A375 (cell line): ENCODE results near the gene IGLON5. TPM values are rescaled to one million over a fixed set of nuclear protein-coding genes. Genes with fewer than 3 reads are reported as not detected.

Experiments
- total RNA-seq: library from RNA; depleted of rRNA; stranded (reverse); fragments of >200 nt; shearing (Covaris generic); gene quantifications from 2 replicates; pipeline ENCODE4 v1.2.3, GENCODE V29; 2014; rRNA removed

IGLON5 gene
- total RNA-seq, result not detected in 2 replicates

DNA sequence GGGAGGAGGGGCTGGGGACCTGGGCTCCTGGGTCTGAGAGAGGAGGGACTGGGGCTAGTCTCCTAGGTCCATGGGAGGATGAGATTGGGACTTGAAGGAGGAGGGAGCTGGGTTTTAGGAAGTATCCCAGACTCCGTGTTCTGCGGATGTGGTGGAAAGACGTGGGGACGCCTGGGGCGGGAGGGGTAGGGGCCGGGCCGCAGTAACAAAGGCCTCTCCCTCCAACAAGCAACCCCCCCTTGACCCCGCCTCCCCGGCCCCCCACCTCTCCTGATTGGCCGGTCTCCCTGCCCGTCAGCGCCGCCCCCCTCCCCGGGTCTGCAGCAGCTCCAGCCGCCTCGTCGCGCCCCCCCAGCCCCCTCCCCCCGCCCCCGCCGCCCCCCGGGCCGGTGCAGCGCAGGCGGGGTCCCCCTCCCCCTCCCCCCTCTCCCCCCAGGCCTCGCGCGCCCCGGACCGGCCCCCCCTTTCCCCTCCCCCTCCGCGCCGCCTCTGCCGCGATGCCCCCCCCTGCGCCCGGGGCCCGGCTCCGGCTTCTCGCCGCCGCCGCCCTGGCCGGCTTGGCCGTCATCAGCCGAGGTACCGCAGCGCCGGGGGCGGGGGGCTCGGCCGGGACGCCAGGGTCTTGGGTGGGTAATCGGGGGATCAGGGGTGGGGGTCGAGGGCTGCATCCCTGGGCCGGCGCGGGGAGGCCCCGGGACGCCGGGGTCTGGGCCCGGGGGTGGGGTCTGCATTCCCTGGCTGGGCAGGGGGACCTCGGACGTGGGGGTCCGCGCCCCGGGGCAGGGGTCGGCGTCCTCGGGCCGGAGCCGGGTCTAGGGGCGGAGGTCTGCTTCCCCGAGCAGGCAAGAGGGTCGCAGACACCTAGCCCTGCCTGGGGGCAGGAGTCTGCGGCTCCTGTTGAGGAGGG, at the start of gene IGLON5:
TSS of gene IGLON5 (plus strand) at position 294 of the 907 bp plus-strand sequence. CDS start at position 498, 204 bp downstream.

DNA sequence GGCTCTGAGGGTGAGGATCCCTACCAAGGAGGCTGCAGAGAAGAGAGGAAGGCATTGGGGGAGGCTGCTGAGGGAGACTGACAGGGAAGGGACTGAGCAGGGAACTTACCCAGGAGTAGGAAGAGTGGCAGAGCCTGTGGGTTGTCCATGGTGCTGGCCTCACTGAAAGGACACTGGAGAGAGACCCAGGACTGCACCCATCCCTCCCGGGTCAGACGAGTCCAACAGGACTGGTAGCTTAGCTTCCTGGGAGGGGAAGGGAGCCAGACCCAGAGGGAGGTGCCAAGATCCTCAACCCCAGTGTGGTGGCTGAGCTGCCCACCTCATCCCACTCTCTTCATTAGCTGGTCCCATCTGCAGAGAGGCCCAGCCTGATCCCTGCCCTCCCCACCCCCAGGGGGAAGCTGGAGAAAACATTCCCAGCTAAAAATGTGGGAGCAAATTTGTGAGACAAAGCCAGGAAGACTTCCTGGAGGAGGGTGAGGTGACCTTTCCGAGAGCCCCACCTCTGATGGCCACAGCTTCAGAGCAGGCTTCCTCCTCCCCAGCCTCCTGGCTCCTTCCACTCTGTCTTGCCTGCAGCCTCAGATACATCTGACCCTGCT, 30.6 kb downstream of the IGLON5 start, which contains the start of gene VSIG10L:
TSS of gene VSIG10L (minus strand) at position 164 of the 605 bp plus-strand sequence. CDS start at position 149, 15 bp downstream.

DNA sequence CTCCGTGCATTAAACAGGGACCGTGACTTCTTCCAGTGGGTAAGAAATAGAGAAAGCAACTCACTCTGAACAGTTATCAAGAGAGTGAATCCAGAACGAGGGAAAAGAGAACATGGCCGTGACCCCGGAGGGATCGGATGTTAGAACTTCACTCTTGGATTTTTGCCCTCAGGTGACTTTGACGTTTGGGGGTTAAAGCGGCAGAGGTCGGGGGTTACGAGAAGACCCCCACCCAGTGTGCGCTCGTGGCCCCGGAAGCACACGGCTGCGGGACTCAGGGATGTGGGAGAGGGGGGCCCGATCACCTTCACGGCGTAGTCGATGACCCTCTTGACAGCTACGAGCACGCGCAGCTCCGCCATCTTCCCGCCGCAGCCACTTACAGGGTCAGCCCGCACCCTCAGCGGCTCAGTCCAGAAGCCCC, 54.5 kb downstream of the IGLON5 start, which contains the start of gene ETFB:
TSS of gene ETFB (minus strand) at position 424 of the 424 bp plus-strand sequence. CDS start at position 362, 62 bp downstream.

DNA sequence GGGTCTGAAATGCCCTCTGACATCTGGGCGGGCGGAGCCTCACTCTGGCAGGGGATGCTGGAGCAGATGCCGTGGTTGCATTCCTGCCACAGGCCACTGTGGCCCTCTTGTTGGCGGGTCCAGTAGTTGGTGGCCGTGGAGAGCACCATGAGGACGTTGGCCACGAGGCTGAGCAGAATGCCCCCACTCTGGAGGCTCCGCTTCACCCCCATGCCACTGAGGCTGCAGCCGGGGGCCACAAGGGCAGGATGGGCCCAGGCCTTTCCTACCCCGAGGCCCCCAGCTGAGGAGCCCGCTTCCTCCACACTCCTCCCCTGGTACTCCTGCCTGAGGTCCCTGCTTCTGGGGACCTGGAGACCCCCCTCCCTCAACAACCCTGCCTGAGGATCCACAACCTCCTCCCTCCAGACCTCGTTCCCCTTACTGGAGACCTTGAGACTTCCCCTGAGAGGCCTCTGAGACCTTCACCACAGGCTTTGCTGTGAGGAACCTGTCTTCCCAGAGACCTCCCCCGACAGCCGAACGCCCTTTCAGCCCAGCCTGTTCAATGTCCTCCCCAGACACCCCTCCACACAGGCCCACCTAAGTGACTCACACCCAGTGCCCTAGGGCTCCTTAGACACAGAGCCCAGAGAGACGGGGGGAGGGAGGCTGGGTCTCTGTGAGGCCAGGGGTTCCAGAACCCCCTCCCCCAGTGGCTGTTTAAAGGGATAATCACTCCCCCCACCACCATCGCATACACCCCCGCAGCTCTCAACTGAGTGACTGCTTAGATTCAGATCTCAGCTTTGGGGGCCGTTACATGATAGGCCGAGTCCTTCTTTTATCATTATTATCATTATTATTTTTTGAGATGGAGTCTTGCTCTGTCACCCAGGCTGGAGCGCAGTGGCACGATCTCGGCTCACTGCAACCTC, 57.2 kb downstream of the IGLON5 start, which contains the start of gene CLDND2:
TSS of gene CLDND2 (minus strand) at position 638 of the 917 bp plus-strand sequence. CDS start at position 212, 426 bp downstream.

DNA sequence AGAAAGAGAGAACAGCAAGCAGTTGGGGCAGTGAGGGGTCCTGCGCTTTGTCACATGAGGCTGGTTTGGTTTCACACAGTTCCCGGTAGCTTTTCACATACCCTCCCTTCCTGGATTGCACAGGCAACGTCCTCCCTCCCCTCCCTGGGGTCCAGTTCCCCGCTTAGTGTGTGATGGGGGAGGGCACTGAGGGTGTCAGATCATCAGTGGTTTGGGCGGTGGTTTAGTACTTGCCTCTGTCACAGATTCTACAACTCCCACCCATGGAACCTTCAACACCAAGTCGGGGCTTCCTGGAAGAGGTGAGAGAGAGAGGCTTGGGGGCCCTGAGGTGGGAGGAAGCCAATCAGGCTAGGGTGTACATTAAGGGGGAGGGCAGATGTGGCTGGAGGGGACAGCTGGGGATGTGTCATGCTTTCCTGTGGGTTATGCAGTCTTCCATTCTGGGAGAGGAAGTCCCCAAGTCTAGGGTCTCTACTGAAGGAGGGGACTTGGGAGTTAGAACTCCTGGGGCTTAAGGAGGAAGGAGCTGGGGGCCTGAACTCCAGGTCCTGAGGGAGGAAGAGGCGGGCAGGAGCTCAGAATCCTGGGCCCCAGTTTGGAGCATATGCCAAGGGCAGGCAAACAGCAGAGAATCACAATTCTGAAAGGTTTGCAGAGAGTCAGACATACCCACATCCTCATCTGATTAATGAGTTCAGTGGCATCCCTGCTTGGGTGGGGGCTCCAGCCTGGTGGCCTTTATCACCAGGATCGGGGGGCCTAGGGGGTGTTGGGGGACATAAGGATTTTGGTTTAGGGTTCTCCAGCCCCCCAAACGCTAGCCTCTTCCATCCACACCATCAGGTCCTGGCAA, 61.4 kb downstream of the IGLON5 start, which contains the start of gene NKG7:
TSS of gene NKG7 (minus strand) at position 6 of the 856 bp plus-strand sequence. CDS start 119 bp downstream, outside the sequence.

Other genes starting within 250 kb of the IGLON5 start
- not detected in 2 replicates for gene KLK13, start 246.6 kb upstream of the IGLON5 start, total RNA-seq
- 0.85 TPM in 1 of 2 replicates, not detected in the other for gene KLK14, start 228.8 kb upstream of the IGLON5 start, total RNA-seq
- 19.1 and 20.6 TPM in 2 replicates for gene CTU1, start 203.2 kb upstream of the IGLON5 start, total RNA-seq
- 0.08 TPM in 1 of 2 replicates, not detected in the other for gene SIGLEC9, start 186.7 kb upstream of the IGLON5 start, total RNA-seq
- not detected in 2 replicates for gene SIGLEC7, start 169.3 kb upstream of the IGLON5 start, total RNA-seq
- 3.1 and 4.5 TPM in 2 replicates for gene CD33, start 86.6 kb upstream of the IGLON5 start, total RNA-seq
- 0.32 TPM in 1 of 2 replicates, not detected in the other for gene SIGLECL1, start 60.6 kb upstream of the IGLON5 start, total RNA-seq
- 1.1 and 1.4 TPM in 2 replicates for gene VSIG10L, start 30.5 kb downstream of the IGLON5 start, total RNA-seq
- 338 and 353 TPM in 2 replicates for gene ETFB, start 54.7 kb downstream of the IGLON5 start, total RNA-seq
- 0.64 TPM in 1 of 2 replicates, not detected in the other for gene CLDND2, start 57.4 kb downstream of the IGLON5 start, total RNA-seq
- not detected in 2 replicates for gene NKG7, start 61.0 kb downstream of the IGLON5 start, total RNA-seq
- gene LIM2, start 76.3 kb downstream of the IGLON5 start, total RNA-seq, result not detected in 2 replicates
- not detected in 2 replicates for gene C19orf84, start 78.9 kb downstream of the IGLON5 start, total RNA-seq
- gene SIGLEC10, start 106.0 kb downstream of the IGLON5 start, total RNA-seq, result not detected in 2 replicates
- not detected in 2 replicates for gene SIGLEC8, start 146.8 kb downstream of the IGLON5 start, total RNA-seq
- not detected in 2 replicates for gene CEACAM18, start 166.9 kb downstream of the IGLON5 start, total RNA-seq
- not detected in 2 replicates for gene SIGLEC12, start 190.2 kb downstream of the IGLON5 start, total RNA-seq
- not detected in 2 replicates for gene SIGLEC6, start 220.0 kb downstream of the IGLON5 start, total RNA-seq